ENCODE measurements around the gene DCK. TPM values are rescaled to one million over a fixed set of nuclear protein-coding genes. Genes with fewer than 3 reads are reported as not detected.

The DCK gene
- total RNA-seq (2014; rRNA removed) (19.5 and 21.0 TPM in 2 replicates), Bru-seq, nascent RNA (percentile 65 among the genes with signal in this experiment), BruChase-seq, experiment 1, labeled RNA remaining after a 6-hour chase (percentile 75 among the genes with signal in this experiment), BruChase-seq, experiment 2, labeled RNA remaining after a 2-hour chase (percentile 65 among the genes with signal in this experiment)
- long read RNA-seq, transcript DCK-201 (7 exons, 2,716 nt), result major isoform, 105 of 112 reads
- long read RNA-seq, partial matches to known transcripts, result 0 of 112 reads
- long read RNA-seq, other reads (novel, unspliced or antisense), result 3 of 112 reads

DNA sequence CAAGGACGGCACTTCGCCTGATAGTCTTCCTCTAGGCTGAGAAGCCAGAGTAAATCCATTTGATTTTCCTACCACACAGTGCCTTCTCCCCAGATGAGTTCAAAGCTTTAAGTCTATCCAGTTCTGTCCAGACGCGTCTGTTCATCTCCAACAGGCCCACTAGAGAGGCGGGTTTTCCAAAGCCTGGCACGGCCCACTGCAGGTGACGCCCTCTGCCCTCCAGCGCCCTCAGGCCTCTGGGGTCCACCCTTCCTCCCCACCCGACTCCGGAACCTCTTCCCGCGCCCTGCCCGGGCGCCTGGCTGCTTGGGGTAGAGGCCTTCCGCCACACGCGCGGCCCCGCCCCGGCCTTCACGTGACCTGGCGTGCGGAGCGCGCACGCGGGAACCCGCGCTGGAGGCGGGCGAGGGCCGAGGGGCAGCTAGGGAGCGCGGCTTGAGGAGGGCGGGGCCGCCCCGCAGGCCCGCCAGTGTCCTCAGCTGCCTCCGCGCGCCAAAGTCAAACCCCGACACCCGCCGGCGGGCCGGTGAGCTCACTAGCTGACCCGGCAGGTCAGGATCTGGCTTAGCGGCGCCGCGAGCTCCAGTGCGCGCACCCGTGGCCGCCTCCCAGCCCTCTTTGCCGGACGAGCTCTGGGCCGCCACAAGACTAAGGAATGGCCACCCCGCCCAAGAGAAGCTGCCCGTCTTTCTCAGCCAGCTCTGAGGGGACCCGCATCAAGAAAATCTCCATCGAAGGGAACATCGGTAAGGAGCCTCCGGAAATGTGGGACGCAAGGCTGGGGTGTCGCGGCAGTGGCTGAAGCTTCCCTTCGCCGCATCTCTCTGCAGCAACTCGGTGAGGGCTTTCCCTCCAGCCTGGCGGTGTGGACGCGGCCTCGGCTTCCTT is at the start of gene DCK:
Gene DCK, plus strand, starts transcription at position 469 of the 888 bp plus-strand sequence. Its CDS starts 187 bp downstream, at position 656.
- Histone ChIP-seq H3K36me3 (ENCODE audit: low read depth, low read length) (peaks cover 1% of the 10 kb centered on the region; the same call in 1 of the 2 replicates), H3K4me3 (ENCODE audit: low read length) (peak within 1 kb of the TSS; percentile 75), H3K4me2 (ENCODE audit: low read length) (peak within 1 kb of the TSS; percentile 89), H3K9me2 (replicated peaks; ENCODE audit: low read length) (no peaks in the 10 kb centered on the region), H3F3A (ENCODE audit: low read length, unreplicated experiment) (no peaks in the 10 kb centered on the region), H2AFZ (ENCODE audit: low read length) (peak within 1 kb of the TSS; percentile 84), H3K4me1 (ENCODE audit: insufficient read depth, low read length) (peaks cover 31% of the 10 kb centered on the region), H3K27ac (ENCODE audit: low read length) (peak within 1 kb of the TSS; percentile 29), H3K9ac (ENCODE audit: low read length) (peak within 1 kb of the TSS; percentile 76), H4K20me1 (ENCODE audit: low read length) (no peaks in the 10 kb centered on the region), H3K79me2 (ENCODE audit: low read length) (peaks cover 45% of the 10 kb centered on the region), H3K9me3 (ENCODE audit: low read length) (no peaks in the 10 kb centered on the region), H3K27me3 (ENCODE audit: low read length) (no peaks in the 10 kb centered on the region)
- POLR2A ChIA-PET (ENCODE audit: unreplicated experiment), result interaction anchor here (0.6 to 1.0 kb wide), 5 partner anchors 9 to 1326 kb away, joined by 3 to 22 read pairs (median 7); no protein-coding TSS in a partner anchor
- TSS peak; percentile 36 for BruUV-seq (replicated peaks)
- TF ChIP-seq EZH2phosphoT487 (IDR thresholded peaks at IDR 0.05; ENCODE audit: borderline replicate concordance, low read length) (no peak), EZH2 (IDR thresholded peaks at IDR 0.05; ENCODE audit: low read length, unreplicated experiment) (no peak)
- TF ChIP-seq, protein P1, sequence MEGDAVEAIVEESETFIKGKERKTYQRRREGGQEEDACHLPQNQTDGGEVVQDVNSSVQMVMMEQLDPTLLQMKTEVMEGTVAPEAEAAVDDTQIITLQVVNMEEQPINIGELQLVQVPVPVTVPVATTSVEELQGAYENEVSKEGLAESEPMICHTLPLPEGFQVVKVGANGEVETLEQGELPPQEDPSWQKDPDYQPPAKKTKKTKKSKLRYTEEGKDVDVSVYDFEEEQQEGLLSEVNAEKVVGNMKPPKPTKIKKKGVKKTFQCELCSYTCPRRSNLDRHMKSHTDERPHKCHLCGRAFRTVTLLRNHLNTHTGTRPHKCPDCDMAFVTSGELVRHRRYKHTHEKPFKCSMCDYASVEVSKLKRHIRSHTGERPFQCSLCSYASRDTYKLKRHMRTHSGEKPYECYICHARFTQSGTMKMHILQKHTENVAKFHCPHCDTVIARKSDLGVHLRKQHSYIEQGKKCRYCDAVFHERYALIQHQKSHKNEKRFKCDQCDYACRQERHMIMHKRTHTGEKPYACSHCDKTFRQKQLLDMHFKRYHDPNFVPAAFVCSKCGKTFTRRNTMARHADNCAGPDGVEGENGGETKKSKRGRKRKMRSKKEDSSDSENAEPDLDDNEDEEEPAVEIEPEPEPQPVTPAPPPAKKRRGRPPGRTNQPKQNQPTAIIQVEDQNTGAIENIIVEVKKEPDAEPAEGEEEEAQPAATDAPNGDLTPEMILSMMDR (conservative IDR thresholded peaks at IDR 0.05; ENCODE audit: low read depth, low read length), result no peak
- DNase-seq (peak; percentile 95), ATAC-seq (peak; percentile 87)
- CTCF ChIA-PET, result interaction anchor here (0.6 to 1.4 kb wide), 4 partner anchors 17 to 108 kb away, joined by 3 to 13 read pairs (median 6); no protein-coding TSS in a partner anchor
- intact Hi-C loops (cut with micrococcal nuclease), result loop anchor here (2.0 to 5.0 kb wide), 3 partner anchors 91 to 306 kb away; partner anchors contain the start of genes GRSF1, MOB1B and UTP3

DNA sequence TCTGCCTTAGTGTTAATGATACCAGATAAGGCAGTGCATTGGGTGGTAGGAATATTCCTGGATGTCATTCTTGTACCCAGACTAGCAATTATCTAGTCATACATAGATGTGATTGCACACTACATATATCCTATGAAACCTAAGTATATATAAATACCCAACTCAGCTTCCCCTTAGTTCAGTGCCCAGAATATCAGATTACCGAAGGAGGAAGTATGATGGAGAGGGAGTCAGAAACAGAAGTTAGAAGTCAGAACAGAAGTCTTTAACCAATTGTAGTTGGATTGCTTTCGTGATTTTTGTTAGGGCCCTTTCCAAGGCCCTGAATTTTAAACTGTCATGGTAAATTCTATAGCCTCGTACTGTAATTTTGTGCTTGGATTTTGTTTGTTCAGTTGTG is 48.4 kb upstream of the DCK start:
- Histone ChIP-seq H3K36me3 (ENCODE audit: low read depth, low read length) (no peaks in the 10 kb centered on the region), H3K79me2 (ENCODE audit: low read length) (peaks cover 20% of the 10 kb centered on the region; the same call in 1 of the 2 replicates), H3K4me2 (ENCODE audit: low read length) (no peak overlapping the region), H3K4me1 (ENCODE audit: insufficient read depth, low read length) (no peaks in the 10 kb centered on the region; the same call in 1 of the 2 replicates), H3K9me2 (replicated peaks; ENCODE audit: low read length) (no peaks in the 10 kb centered on the region), H2AFZ (ENCODE audit: low read length) (no peak overlapping the region), H3K27me3 (ENCODE audit: low read length) (no peaks in the 10 kb centered on the region), H3K9me3 (ENCODE audit: low read length) (no peaks in the 10 kb centered on the region), H3K9ac (ENCODE audit: low read length) (no peak overlapping the region), H3F3A (ENCODE audit: low read length, unreplicated experiment) (no peaks in the 10 kb centered on the region), H4K20me1 (ENCODE audit: low read length) (no peaks in the 10 kb centered on the region; the same call in 1 of the 2 replicates), H3K27ac (ENCODE audit: low read length) (no peak overlapping the region), H3K4me3 (ENCODE audit: low read length) (no peak overlapping the region)
- ATAC-seq (peak; percentile 66), DNase-seq (peak; percentile 34)
- BruUV-seq (replicated peaks), result no TSS peak
- TF ChIP-seq EZH2 (IDR thresholded peaks at IDR 0.05; ENCODE audit: low read length, unreplicated experiment) (no peak), EZH2phosphoT487 (IDR thresholded peaks at IDR 0.05; ENCODE audit: borderline replicate concordance, low read length) (no peak)
- TF ChIP-seq, protein P1 (conservative IDR thresholded peaks at IDR 0.05; ENCODE audit: low read depth, low read length), result no peak
- ChIA-PET POLR2A (ENCODE audit: unreplicated experiment) (no interaction called here), CTCF (no interaction called here)
- intact Hi-C loops (cut with micrococcal nuclease), result no loop called here
